ENCODE results near the gene STRN4. TPM values are rescaled to one million over a fixed set of nuclear protein-coding genes. Genes with fewer than 3 reads are reported as not detected.

STRN4 gene
- total RNA-seq, 1 donor from 2014 or later = 68.5 TPM

DNA sequence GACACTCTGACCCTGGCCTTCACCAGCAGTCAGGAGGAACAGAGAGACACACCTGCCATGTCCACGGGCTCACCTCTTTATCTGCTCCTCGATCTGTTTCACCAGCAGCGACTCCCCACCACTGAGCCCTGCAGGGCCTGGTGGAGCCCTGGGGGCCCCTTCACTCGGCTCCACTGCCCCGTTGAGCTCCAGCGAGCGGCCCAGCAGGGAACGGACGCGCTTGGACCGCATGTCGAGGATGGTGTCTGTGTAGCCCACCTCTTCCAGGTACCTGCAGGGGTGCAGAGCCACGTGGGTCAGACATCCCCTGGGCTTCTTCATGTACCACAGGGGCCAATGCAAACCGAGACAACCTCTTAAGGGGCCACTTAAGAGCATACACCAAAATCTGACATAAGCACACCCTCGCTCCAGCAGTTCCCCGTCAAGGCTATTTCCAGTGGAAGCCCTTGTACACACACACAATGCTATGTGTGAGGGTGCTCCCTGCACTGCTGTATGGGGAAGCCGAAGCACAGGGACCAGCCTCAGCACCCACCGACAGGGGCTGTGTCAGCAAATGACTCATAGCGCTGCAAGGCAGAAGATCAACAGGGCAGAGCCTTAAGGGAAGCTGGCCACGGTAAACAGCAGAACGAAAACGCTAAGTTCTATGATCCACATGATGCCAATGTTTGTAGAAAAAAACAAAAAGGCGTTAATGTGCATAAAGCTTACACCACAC, 13.1 kb downstream of the STRN4 start:
- Histone ChIP-seq H3K9me3 (no peaks in the 10 kb centered on the region), H3K4me1 (peaks cover 35% of the 10 kb centered on the region), H3K4me3 (no peak overlapping the region), H3K27me3 (no peaks in the 10 kb centered on the region), H3K36me3 (peaks cover 84% of the 10 kb centered on the region), H3K27ac (peak overlapping the region; percentile 11)
- TF ChIP-seq, protein P1, sequence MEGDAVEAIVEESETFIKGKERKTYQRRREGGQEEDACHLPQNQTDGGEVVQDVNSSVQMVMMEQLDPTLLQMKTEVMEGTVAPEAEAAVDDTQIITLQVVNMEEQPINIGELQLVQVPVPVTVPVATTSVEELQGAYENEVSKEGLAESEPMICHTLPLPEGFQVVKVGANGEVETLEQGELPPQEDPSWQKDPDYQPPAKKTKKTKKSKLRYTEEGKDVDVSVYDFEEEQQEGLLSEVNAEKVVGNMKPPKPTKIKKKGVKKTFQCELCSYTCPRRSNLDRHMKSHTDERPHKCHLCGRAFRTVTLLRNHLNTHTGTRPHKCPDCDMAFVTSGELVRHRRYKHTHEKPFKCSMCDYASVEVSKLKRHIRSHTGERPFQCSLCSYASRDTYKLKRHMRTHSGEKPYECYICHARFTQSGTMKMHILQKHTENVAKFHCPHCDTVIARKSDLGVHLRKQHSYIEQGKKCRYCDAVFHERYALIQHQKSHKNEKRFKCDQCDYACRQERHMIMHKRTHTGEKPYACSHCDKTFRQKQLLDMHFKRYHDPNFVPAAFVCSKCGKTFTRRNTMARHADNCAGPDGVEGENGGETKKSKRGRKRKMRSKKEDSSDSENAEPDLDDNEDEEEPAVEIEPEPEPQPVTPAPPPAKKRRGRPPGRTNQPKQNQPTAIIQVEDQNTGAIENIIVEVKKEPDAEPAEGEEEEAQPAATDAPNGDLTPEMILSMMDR (IDR thresholded peaks at IDR 0.05) = no peak
- DNase-seq = peak; percentile 73
- ATAC-seq = peak; percentile 74
- intact Hi-C loops (cut with DNase I) = no loop called here

DNA sequence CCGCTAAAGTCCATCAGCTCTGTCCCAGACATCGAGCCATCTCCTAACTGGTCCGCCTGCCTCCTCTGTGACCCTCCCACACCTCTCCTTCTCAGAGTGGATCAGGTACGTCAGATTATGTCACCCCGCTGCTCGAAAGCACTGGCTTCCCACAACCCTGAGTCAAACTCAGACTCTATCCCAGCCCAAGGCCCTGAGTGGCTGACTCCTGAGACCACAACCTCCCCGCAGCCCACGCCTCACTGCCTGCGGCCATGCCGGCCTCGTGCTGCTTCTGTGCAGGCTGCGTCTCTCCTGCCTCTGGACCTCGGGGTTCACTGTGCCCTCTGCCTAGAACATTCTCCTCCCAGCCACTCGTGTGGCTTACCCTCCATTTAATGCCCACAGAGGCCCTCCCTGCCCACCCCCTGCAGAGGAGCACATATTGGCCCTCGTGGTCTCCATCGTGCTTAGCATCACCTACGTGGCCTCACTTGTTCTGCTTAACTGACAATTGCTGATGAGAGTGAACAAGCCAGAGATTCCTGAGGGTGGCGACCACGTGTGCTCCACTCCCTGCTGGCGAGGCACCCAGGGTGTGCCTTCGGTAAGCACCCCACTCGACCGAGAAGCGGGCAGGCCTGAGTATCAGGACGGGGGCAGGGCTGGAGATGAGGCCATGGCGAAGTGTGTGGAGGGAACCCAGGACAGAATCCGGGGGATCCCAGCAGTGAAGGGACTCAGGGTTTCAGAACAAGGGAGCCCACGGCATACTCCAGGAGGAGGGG, 13.9 kb downstream of the STRN4 start:
- DNase-seq (peak; percentile 57), ATAC-seq (peak; percentile 28)
- Histone ChIP-seq H3K27me3 (no peaks in the 10 kb centered on the region), H3K36me3 (peaks cover 84% of the 10 kb centered on the region), H3K9me3 (no peaks in the 10 kb centered on the region), H3K4me1 (peaks cover 43% of the 10 kb centered on the region), H3K4me3 (no peak overlapping the region), H3K27ac (peak overlapping the region; percentile 11)
- TF ChIP-seq, protein P1 (IDR thresholded peaks at IDR 0.05) = no peak
- intact Hi-C loops (cut with DNase I) = no loop called here

DNA sequence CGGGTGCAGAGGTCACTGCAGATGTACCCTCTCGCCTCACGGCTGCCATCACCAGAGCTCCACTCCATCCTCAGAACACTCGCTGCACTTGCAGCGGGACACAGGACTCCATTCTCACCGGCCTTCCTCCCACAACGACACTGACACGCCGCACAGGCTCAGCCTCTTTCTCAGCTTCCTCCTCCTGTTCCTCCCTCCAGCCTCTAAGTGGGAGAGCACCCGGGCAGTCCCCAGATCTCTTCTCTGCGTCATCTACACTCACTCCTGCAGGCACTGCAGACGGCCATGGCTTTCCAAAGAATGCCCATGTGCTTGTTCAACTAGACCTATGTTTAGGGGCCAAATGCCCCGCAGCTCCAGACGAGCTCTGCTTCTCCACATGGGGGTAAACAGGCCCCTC, 14.7 kb downstream of the STRN4 start:
- no peaks in the 10 kb centered on the region for H3K9me3 ChIP-seq
- H3K4me1 ChIP-seq = peaks cover 35% of the 10 kb centered on the region
- intact Hi-C loops (cut with DNase I) = no loop called here
- no peak overlapping the region for H3K4me3 ChIP-seq
- ATAC-seq (peak; percentile 37), DNase-seq (peak; percentile 67)
- H3K27me3 ChIP-seq = no peaks in the 10 kb centered on the region
- H3K27ac ChIP-seq = no peak overlapping the region
- peaks cover 85% of the 10 kb centered on the region for H3K36me3 ChIP-seq
- TF ChIP-seq, protein P1 (IDR thresholded peaks at IDR 0.05) = no peak

DNA sequence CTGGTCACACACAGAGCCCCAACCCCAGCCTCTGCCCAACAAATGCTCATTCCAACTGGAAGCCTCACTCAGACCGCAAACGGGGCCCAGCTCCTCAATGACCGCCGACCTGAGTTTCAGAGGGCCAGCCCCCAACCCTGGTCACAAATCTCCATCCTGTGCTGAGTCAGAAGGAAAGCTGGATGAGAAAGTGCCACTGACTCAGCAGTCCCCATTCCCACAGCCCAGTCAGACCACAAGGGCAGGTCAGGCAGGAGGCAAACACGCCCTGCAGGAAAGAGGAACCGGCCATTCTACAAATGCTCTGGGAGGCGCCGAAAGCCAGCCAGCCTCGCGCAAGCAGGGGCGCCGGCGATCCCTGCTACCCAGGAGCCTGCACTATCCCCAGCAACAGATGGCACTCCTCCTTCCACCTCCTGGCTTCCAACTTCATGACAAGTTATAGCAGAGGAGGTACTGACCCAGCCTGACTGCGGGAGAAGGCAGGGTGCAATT, 15.2 kb downstream of the STRN4 start:
- Histone ChIP-seq H3K27ac (no peak overlapping the region), H3K27me3 (no peaks in the 10 kb centered on the region), H3K36me3 (peaks cover 85% of the 10 kb centered on the region), H3K9me3 (no peaks in the 10 kb centered on the region), H3K4me3 (no peak overlapping the region), H3K4me1 (peaks cover 32% of the 10 kb centered on the region)
- intact Hi-C loops (cut with DNase I) = no loop called here
- DNase-seq = peak; percentile 71
- peak; percentile 60 for ATAC-seq
- TF ChIP-seq, protein P1 (IDR thresholded peaks at IDR 0.05) = no peak

DNA sequence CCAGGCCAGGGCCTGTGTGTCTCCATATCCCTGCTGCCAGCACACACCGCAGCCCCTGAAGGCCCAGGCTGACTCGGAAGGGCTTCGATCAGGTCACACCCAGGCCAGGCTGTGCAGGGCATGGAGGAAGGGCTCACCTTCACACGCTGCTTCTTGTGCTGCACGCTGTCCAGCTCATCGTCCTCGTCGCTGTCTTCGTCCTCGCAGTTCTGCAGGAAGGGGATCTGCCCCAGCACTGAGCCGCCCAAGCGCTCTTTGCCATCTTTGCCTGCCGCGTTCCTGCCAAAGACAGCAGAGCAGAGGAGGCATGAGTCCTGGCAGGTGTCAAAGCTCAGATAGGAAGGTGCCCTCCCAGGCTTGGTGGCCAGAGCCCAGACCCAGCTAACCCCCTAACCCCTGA, 15.7 kb downstream of the STRN4 start:
- ATAC-seq (no peak), DNase-seq (peak; percentile 62)
- peaks cover 85% of the 10 kb centered on the region for H3K36me3 ChIP-seq
- H3K4me1 ChIP-seq = peaks cover 29% of the 10 kb centered on the region
- no peaks in the 10 kb centered on the region for H3K9me3 ChIP-seq
- intact Hi-C loops (cut with DNase I) = no loop called here
- no peak overlapping the region for H3K27ac ChIP-seq
- no peaks in the 10 kb centered on the region for H3K27me3 ChIP-seq
- H3K4me3 ChIP-seq = no peak overlapping the region
- TF ChIP-seq, protein P1 (IDR thresholded peaks at IDR 0.05) = no peak
